Renal cortical epithelial cell (primary cell): Measurements from ENCODE around the gene SLTM. TPM values are rescaled to one million over a fixed set of nuclear protein-coding genes. Genes with fewer than 3 reads are reported as not detected.

Experiments used
- total RNA-seq: library from RNA; depleted of rRNA; stranded (reverse); fragments of >200 nt; gene quantifications from 2 replicates; pipeline ENCODE4 v1.2.3, GENCODE V29; 2014

Gene SLTM
- total RNA-seq, 1 donor from 2014 or later: 124 TPM

Other genes starting within 250 kb of the SLTM start
- 214 and 540 TPM in 2 replicates for gene ADAM10, start 184.0 kb downstream of the SLTM start, total RNA-seq
- gene MINDY2, start 162.4 kb downstream of the SLTM start, total RNA-seq: 26.7 and 48.3 TPM in 2 replicates
- 11.3 and 39.6 TPM in 2 replicates for gene RNF111, start 54.0 kb upstream of the SLTM start, total RNA-seq
- 2.0 and 19.4 TPM in 2 replicates for gene CCNB2, start 171.5 kb upstream of the SLTM start, total RNA-seq